SU-DHL-6 (cell line): ENCODE data around the gene ZNF841.
A peak's percentile ranks its signal among the peaks of the same experiment; 100 is the strongest.
"Not testable (repeated sequence)": the region's sequence is repeated elsewhere in the genome, so short reads cannot be mapped to it uniquely, and the experiment has no call there.

ENCODE experiments used
- H2AFZ ChIP-seq: fragments of 200-600 bp; sonication (generic); 2 replicates; pipeline ENCODE4 v1.6.1; 2014; ENCODE audit warnings: low read depth, mild to moderate bottlenecking, moderate library complexity, mixed read lengths, antibody characterized with exemption, low read length; ENCODE audit not compliant: severe bottlenecking
- H3F3A ChIP-seq: fragments of 200-600 bp; shearing (Covaris generic); 2 replicates; pipeline ENCODE4 v1.6.0; 2016; ENCODE audit warnings: antibody characterized with exemption, mild to moderate bottlenecking; ENCODE audit not compliant: insufficient read depth
- H3K27ac ChIP-seq: fragments of 200-600 bp; sonication (generic); 2 replicates; pipeline ENCODE4 v1.5.1; 2016; ENCODE audit warnings: low read depth, mild to moderate bottlenecking, low read length, moderate library complexity, mixed read lengths
- H3K27me3 ChIP-seq: fragments of 200-600 bp; sonication (generic), shearing (Covaris generic); 2 replicates; pipeline ENCODE4 v1.6.0; 2014; ENCODE audit warnings: mild to moderate bottlenecking, low read length
- H3K36me3 ChIP-seq: fragments of 200-600 bp; sonication (generic); 2 replicates; pipeline ENCODE4 v1.6.1; 2014; ENCODE audit warnings: mild to moderate bottlenecking, low read length, mixed read lengths
- H3K4me2 ChIP-seq: fragments of 300-600, 200-600 bp; shearing (Covaris generic), sonication (generic); 2 replicates; pipeline ENCODE4 v1.6.0; 2014; ENCODE audit warnings: low read length, low read depth, mild to moderate bottlenecking; ENCODE audit not compliant: poor library complexity, severe bottlenecking
- H3K4me3 ChIP-seq: fragments of 200-600 bp; sonication (generic); 2 replicates; pipeline ENCODE4 v1.5.1; 2014; ENCODE audit warnings: antibody characterized with exemption, low read length, mild to moderate bottlenecking, mixed read lengths; ENCODE audit not compliant: insufficient read depth, poor library complexity, severe bottlenecking
- H3K79me2 ChIP-seq: fragments of 200-600 bp; sonication (generic); 2 replicates; pipeline ENCODE4 v1.6.1; 2014; ENCODE audit warnings: mild to moderate bottlenecking, low read length, moderate library complexity; ENCODE audit not compliant: insufficient read depth
- H3K9ac ChIP-seq: fragments of 200-600 bp; sonication (generic); 2 replicates; pipeline ENCODE4 v1.7.0; 2014; ENCODE audit warnings: mild to moderate bottlenecking, low read length
- H3K9me2 ChIP-seq: fragments of 200-600 bp; sonication (generic); replicated peaks from 2 replicates; pipeline ENCODE4 v1.6.1; 2014; ENCODE audit warnings: low read length; ENCODE audit not compliant: insufficient read depth
- H3K9me3 ChIP-seq: fragments of 200-600 bp; sonication (generic); 2 replicates; pipeline ENCODE4 v1.6.1; 2014; ENCODE audit warnings: low read length, mixed read lengths; ENCODE audit not compliant: insufficient read depth
- H4K20me1 ChIP-seq: fragments of 200-600 bp; sonication (generic); 2 replicates; pipeline ENCODE4 v1.6.1; 2014; ENCODE audit warnings: low read depth, mild to moderate bottlenecking, antibody characterized with exemption, low read length, moderate library complexity, mixed read lengths
- EZH2phosphoT487 ChIP-seq: fragments of 200-600 bp; sonication (generic), shearing (Covaris generic); conservative IDR thresholded peaks from 2 replicates; pipeline ENCODE4 v1.6.1; 2018; ENCODE audit warnings: mild to moderate bottlenecking, antibody characterized with exemption, low read length, moderate library complexity, mixed read lengths
- TF ChIP-seq, protein P1 (sequence below): fragments of 200-600 bp; sonication (generic); IDR thresholded peaks from one replicate; pipeline ENCODE4 v1.5.1; 2017; ENCODE audit warnings: antibody characterized with exemption, mild to moderate bottlenecking, low read length, moderate library complexity; ENCODE audit not compliant: insufficient read depth, poor library complexity, severe bottlenecking

ZNF841 gene

DNA sequence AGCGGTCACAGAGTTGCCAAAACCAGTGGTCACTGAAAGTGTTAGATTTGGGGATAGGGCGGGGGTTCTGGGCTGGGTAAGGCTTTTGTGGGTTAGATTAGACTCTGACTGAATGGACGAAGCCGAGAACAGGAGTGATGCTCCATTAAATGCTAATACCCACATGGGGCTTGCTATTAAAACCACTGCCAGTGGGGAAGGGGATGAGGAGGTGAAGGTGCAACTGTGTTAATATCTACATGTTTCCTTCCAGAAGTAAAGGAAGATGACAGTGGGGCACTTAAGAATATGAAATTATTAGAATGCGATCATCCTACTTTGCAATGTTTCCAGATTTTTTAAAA lies 66.8 kb downstream of the ZNF841 start:
- H3K9ac ChIP-seq, result peak overlapping the region; percentile 78
- peaks cover 44% of the 10 kb centered on the region for H3K36me3 ChIP-seq
- H3K79me2 ChIP-seq, result peaks cover 28% of the 10 kb centered on the region
- peak overlapping the region; percentile 96 for H2AFZ ChIP-seq
- TF ChIP-seq, protein P1, sequence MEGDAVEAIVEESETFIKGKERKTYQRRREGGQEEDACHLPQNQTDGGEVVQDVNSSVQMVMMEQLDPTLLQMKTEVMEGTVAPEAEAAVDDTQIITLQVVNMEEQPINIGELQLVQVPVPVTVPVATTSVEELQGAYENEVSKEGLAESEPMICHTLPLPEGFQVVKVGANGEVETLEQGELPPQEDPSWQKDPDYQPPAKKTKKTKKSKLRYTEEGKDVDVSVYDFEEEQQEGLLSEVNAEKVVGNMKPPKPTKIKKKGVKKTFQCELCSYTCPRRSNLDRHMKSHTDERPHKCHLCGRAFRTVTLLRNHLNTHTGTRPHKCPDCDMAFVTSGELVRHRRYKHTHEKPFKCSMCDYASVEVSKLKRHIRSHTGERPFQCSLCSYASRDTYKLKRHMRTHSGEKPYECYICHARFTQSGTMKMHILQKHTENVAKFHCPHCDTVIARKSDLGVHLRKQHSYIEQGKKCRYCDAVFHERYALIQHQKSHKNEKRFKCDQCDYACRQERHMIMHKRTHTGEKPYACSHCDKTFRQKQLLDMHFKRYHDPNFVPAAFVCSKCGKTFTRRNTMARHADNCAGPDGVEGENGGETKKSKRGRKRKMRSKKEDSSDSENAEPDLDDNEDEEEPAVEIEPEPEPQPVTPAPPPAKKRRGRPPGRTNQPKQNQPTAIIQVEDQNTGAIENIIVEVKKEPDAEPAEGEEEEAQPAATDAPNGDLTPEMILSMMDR, result no peak
- TF ChIP-seq EZH2phosphoT487, result no peak
- peaks cover 14% of the 10 kb centered on the region; the same call in 1 of the 2 replicates for H3K9me3 ChIP-seq
- H3K27me3 ChIP-seq, result no peaks in the 10 kb centered on the region
- H3K4me2 ChIP-seq, result peak overlapping the region; percentile 97
- H3F3A ChIP-seq, result no peaks in the 10 kb centered on the region
- H3K27ac ChIP-seq, result peak overlapping the region; percentile 60
- no peaks in the 10 kb centered on the region for H3K9me2 ChIP-seq
- no peaks in the 10 kb centered on the region for H4K20me1 ChIP-seq
- H3K4me3 ChIP-seq, result peak overlapping the region; percentile 78

DNA sequence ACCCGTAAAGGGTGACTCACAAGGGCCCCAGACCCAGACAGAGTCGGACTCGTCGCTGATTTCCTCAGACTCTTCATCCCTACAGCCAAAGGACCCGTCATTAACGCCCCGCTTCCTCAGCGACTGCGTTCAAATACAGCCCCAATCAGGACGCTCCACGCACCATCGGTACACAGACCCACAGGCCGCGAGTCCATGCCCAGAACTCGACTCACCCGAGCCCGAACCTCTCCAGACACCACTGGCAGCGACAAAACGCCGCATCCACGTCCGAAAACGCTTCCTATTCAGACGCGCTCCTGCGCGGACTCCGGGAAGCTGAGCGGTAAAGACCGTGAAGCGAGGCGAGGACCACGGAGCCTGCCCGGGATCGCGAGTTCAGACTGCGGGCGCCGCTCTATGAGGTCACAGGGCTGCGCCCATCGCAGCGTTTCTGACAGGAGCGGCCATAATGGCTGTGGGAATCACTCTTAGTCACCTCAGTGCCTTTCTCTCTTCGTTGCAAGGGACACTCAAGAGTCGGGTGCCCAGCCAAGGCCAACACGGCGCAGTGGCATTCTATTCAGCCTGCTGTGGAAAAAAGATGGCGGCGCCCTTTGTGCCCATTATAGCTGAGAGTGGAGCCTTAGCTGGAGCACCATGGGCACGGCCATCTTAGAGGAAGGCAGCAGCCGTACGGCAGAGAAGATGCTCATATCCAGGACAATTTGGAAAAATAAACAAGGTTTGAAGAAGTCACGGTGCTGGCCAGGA lies 67.4 kb downstream of the ZNF841 start, which contains the start of gene ZNF614:
Gene ZNF614 (minus strand): TSS at position 353 of the 753 bp plus-strand sequence. CDS start 2,634 bp downstream, outside the sequence.
- peak within 1 kb of the TSS; percentile 96 for H2AFZ ChIP-seq
- TF ChIP-seq, protein P1, result no peak
- TF ChIP-seq EZH2phosphoT487, result no peak
- peak within 1 kb of the TSS; percentile 78 for H3K4me3 ChIP-seq
- H3K9me2 ChIP-seq, result no peaks in the 10 kb centered on the region
- no peaks in the 10 kb centered on the region for H4K20me1 ChIP-seq
- H3K36me3 ChIP-seq, result peaks cover 44% of the 10 kb centered on the region
- H3K9me3 ChIP-seq, result peaks cover 9% of the 10 kb centered on the region; the same call in 1 of the 2 replicates
- peak within 1 kb of the TSS; percentile 60 for H3K27ac ChIP-seq
- no peaks in the 10 kb centered on the region for H3K27me3 ChIP-seq
- H3F3A ChIP-seq, result no peaks in the 10 kb centered on the region
- H3K9ac ChIP-seq, result peak within 1 kb of the TSS; percentile 78
- peaks cover 28% of the 10 kb centered on the region for H3K79me2 ChIP-seq
- H3K4me2 ChIP-seq, result peak within 1 kb of the TSS; percentile 97

DNA sequence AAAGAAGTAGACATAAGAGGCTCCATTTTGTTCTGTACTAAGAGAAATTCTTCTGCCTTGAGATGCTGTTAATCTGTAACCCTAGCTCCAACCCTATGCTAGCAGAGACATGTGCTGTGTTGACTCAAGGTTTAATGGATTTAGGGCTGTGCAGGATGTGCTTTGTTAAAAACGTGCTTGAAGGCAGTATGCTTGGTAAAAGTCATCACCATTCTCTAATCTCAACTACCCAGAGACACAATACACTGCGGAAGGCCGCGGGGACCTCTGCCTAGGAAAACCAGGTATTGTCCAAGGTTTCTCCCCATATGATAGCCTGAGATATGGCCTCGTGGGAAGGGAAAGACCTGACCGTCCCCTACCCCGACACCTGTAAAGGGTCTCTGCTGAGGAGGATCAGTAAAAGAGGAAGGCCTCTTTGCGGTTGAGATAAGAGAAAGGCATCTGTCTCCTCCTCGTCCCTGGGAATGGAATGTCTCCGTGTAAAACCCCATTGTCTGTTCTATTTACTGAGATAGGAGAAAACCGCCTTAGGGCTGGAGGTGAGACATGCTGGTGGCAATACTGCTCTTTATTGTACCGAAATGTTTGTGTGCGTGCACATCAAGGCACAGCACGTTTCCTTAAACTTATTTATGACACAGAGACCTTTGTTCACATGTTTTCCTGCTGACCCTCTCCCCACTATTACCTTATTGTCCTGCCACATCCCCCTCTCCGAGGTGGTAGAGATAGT lies 69.1 kb downstream of the ZNF841 start:
- H3K4me2 ChIP-seq, H4K20me1 ChIP-seq, H3K9ac ChIP-seq, H3K9me2 ChIP-seq, H3K27me3 ChIP-seq, H3F3A ChIP-seq, H3K9me3 ChIP-seq, H3K4me3 ChIP-seq, H3K27ac ChIP-seq, H2AFZ ChIP-seq: not testable (repeated sequence)
- Histone ChIP-seq H3K36me3 (peaks cover 48% of the 10 kb centered on the region), H3K79me2 (peaks cover 28% of the 10 kb centered on the region)

DNA sequence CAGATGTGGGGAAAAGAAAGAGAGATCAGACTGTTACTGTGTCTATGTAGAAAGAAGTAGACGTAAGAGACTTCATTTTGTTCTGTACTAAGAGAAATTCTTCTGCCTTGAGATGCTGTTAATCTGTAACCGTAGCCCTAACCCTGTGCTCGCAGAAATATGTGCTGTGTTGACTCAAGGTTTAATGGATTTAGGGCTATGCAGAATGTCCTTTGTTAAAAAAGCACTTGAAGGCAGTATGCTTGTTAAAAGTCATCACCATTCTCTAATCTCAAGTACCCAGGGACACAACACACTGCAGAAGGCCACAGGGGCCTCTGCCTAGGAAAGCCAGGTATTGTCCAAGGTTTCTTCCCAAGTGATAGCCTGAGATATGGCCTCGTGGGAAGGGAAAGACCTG lies 71.1 kb downstream of the ZNF841 start:
- not testable (repeated sequence) for H2AFZ ChIP-seq, H3K4me2 ChIP-seq, H3F3A ChIP-seq, H3K4me3 ChIP-seq, H3K9ac ChIP-seq, H3K9me3 ChIP-seq, H3K27me3 ChIP-seq, H3K27ac ChIP-seq, H3K9me2 ChIP-seq, H4K20me1 ChIP-seq
- Histone ChIP-seq H3K36me3 (peaks cover 53% of the 10 kb centered on the region), H3K79me2 (peaks cover 26% of the 10 kb centered on the region)
